Hepatocyte (in vitro differentiated cells): ENCODE results near the gene MUC20. TPM values are rescaled to one million over a fixed set of nuclear protein-coding genes. Genes with fewer than 3 reads are reported as not detected.
"Not testable (repeated sequence)": the region's sequence is repeated elsewhere in the genome, so short reads cannot be mapped to it uniquely, and the experiment has no call there.

Experiments used
- DNase-seq: peaks from one replicate; pipeline ENCODE4 v3.0.0-alpha.2; 2016; ENCODE audit warnings: low spot score
- H2AFZ ChIP-seq: fragments of 200-600 bp; sonication (generic); 2 replicates; pipeline ENCODE4 v1.6.0; 2016; ENCODE audit warnings: antibody characterized with exemption, mild to moderate bottlenecking
- H3K27ac ChIP-seq: fragments of 200-600 bp; sonication (generic); 2 replicates; pipeline ENCODE4 v1.5.1; 2016; ENCODE audit warnings: mild to moderate bottlenecking
- H3K27me3 ChIP-seq: fragments of 200-600 bp; sonication (generic); 2 replicates; pipeline ENCODE4 v1.6.1; 2016
- H3K36me3 ChIP-seq: fragments of 200-600 bp; sonication (generic); replicated peaks from 2 replicates; pipeline ENCODE4 v1.5.1; 2016; ENCODE audit warnings: low read depth; ENCODE audit not compliant: insufficient read depth
- H3K4me1 ChIP-seq: fragments of 200-600 bp; sonication (generic); 2 replicates; pipeline ENCODE4 v1.5.1; 2016; ENCODE audit warnings: mild to moderate bottlenecking, moderate library complexity; ENCODE audit not compliant: insufficient read depth
- H3K4me2 ChIP-seq: fragments of 200-600 bp; sonication (generic); 2 replicates; pipeline ENCODE4 v1.6.0; 2016
- H3K4me3 ChIP-seq: fragments of 200-600 bp; sonication (generic); 2 replicates; pipeline ENCODE4 v1.5.1; 2016; ENCODE audit warnings: mild to moderate bottlenecking
- H3K79me2 ChIP-seq: fragments of 200-600 bp; sonication (generic); 2 replicates; pipeline ENCODE4 v1.6.0; 2017; ENCODE audit warnings: mild to moderate bottlenecking
- H3K9me2 ChIP-seq: fragments of 200-600 bp; sonication (generic); replicated peaks from 2 replicates; pipeline ENCODE4 v1.6.0; 2017; ENCODE audit warnings: mild to moderate bottlenecking; ENCODE audit not compliant: insufficient read depth
- H3K9me3 ChIP-seq: fragments of 200-600 bp; sonication (generic); 2 replicates; pipeline ENCODE4 v1.5.1; 2016; ENCODE audit warnings: low read depth, mild to moderate bottlenecking
- H4K20me1 ChIP-seq: fragments of 200-600 bp; sonication (generic); 2 replicates; pipeline ENCODE4 v1.6.0; 2016; ENCODE audit warnings: mild to moderate bottlenecking; ENCODE audit not compliant: insufficient read depth, poor library complexity, severe bottlenecking
- EZH2 ChIP-seq: fragments of 200-600 bp; sonication (generic); IDR thresholded peaks from 2 replicates; pipeline ENCODE4 v1.6.1; 2016; ENCODE audit warnings: antibody characterized with exemption, mild to moderate bottlenecking, borderline replicate concordance
- EZH2phosphoT487 ChIP-seq: fragments of 200-600 bp; sonication (generic); IDR thresholded peaks from one replicate; pipeline ENCODE4 v1.6.1; 2018; ENCODE audit warnings: antibody characterized with exemption, mild to moderate bottlenecking, low read depth, moderate library complexity; ENCODE audit not compliant: unreplicated experiment, severe bottlenecking
- WGBS: methylation state at CpG from one replicate; pipeline ENCODE4 v1.1.6; 2016; ENCODE audit warnings: low lambda C conversion rate; ENCODE audit errors: missing lambda C conversion rate; 5-methylcytosine and 5-hydroxymethylcytosine counted together
- polyA plus RNA-seq: library from polyadenylated mRNA; unstranded; fragments of >200 nt; fragmentation: Nextera tagmentation; extraction: Ambion mirVana; gene quantifications from 2 replicates; pipeline ENCODE4 v1.2.1, GENCODE V29; 2016
- total RNA-seq: library from RNA; depleted of rRNA; stranded (reverse); fragments of >200 nt; gene quantifications from 2 replicates; pipeline ENCODE4 v1.2.3, GENCODE V29; 2014
- TF ChIP-seq, protein P1 (sequence below): fragments of 200-600 bp; sonication (generic); IDR thresholded peaks from 2 replicates; pipeline ENCODE4 v1.5.1; 2016; ENCODE audit warnings: antibody characterized with exemption, mild to moderate bottlenecking; ENCODE audit not compliant: poor library complexity

Gene MUC20
- total and polyA plus RNA-seq, 2 experiments from 2014 or later = 4.5 to 8.2 TPM

DNA sequence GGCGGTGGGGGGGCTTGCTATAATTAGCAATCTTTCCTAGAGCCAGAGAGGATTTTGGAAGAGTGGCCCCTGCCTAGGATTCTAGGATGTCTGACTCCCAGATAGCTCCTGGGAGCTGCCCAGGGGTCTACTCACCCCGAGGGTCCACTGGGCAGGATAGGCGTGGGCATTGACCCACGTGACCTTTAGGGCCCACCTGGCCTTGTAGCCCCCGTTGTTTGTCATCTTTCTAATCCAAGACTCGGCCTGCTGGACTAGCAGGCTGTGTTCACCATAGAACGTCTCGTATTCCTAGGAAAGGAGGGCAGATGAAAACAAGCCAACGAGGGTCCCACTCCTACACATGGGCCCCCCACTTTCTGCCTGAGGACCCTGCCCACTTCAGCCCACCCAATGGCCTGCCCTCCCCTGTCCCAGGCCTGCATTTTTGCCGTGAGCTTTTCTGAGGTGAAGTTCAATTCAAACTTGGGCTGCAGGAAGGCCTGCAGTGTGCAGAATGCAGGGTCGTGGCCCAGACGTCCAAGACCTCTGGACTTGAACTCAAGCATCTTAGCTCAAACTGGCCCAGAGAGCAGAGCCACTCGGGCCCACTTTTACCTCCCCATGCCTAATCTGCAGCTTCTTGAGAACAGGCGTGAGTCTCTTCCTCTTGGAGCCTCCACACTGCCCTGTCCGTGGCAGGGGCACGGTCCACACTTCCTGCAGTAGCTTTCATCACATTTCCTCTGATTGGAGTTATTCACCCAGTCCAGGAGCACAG is 49.5 kb downstream of the MUC20 start:
- WGBS = 88% methylated on average over 15 of the region's 16 CpGs
- no peak overlapping the region for H3K27ac ChIP-seq
- TF ChIP-seq, protein P1, sequence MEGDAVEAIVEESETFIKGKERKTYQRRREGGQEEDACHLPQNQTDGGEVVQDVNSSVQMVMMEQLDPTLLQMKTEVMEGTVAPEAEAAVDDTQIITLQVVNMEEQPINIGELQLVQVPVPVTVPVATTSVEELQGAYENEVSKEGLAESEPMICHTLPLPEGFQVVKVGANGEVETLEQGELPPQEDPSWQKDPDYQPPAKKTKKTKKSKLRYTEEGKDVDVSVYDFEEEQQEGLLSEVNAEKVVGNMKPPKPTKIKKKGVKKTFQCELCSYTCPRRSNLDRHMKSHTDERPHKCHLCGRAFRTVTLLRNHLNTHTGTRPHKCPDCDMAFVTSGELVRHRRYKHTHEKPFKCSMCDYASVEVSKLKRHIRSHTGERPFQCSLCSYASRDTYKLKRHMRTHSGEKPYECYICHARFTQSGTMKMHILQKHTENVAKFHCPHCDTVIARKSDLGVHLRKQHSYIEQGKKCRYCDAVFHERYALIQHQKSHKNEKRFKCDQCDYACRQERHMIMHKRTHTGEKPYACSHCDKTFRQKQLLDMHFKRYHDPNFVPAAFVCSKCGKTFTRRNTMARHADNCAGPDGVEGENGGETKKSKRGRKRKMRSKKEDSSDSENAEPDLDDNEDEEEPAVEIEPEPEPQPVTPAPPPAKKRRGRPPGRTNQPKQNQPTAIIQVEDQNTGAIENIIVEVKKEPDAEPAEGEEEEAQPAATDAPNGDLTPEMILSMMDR = no peak
- TF ChIP-seq EZH2phosphoT487 = no peak
- no peak for TF ChIP-seq EZH2
- no peak for DNase-seq
- no peak overlapping the region for H3K4me3 ChIP-seq
- no peaks in the 10 kb centered on the region for H3K27me3 ChIP-seq
- H3K36me3 ChIP-seq = no peaks in the 10 kb centered on the region
- H3K9me2 ChIP-seq = no peaks in the 10 kb centered on the region
- H2AFZ ChIP-seq = no peak overlapping the region
- H3K4me1 ChIP-seq = no peaks in the 10 kb centered on the region
- no peaks in the 10 kb centered on the region for H3K9me3 ChIP-seq
- no peaks in the 10 kb centered on the region for H3K79me2 ChIP-seq
- no peaks in the 10 kb centered on the region for H4K20me1 ChIP-seq
- H3K4me2 ChIP-seq = no peak overlapping the region

DNA sequence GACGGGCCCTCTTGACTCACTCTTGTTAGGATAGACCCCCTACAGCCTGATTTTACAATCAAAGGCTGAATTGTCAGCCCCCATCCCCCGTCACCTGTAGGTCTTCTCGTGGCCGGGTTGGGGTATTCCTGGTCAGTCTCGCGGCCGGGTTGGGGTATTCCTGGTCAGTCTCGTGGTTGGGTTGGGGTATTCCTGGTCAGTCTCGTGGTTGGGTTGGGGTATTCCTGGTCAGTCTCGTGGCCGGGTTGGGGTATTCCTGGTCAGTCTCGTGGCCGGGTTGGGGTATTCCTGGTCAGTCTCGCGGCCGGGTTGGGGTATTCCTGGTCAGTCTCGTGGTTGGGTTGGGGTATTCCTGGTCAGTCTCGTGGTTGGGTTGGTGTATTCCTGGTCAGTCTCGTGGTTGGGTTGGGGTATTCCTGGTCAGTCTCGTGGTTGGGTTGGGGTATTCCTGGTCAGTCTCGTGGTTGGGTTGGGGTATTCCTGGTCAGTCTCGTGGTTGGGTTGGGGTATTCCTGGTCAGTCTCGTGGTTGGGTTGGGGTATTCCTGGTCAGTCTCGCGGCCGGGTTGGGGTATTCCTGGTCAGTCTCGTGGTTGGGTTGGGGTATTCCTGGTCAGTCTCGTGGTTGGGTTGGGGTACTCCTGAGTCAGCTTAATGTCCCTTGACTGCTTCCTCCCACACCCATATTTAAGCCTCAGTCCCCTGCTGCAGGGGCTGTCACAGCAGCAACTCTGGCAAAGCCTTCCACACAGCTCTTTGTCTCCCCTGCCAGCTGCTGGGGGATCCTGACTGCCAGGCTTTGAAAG is 50.3 kb downstream of the MUC20 start:
- H3K4me2 ChIP-seq, H3K4me3 ChIP-seq, H2AFZ ChIP-seq, DNase-seq, H4K20me1 ChIP-seq, H3K27ac ChIP-seq, H3K9me2 ChIP-seq, H3K79me2 ChIP-seq, H3K36me3 ChIP-seq, H3K4me1 ChIP-seq, H3K27me3 ChIP-seq, H3K9me3 ChIP-seq: not testable (repeated sequence)
- WGBS = 95% methylated on average over 16 of the region's 28 CpGs

DNA sequence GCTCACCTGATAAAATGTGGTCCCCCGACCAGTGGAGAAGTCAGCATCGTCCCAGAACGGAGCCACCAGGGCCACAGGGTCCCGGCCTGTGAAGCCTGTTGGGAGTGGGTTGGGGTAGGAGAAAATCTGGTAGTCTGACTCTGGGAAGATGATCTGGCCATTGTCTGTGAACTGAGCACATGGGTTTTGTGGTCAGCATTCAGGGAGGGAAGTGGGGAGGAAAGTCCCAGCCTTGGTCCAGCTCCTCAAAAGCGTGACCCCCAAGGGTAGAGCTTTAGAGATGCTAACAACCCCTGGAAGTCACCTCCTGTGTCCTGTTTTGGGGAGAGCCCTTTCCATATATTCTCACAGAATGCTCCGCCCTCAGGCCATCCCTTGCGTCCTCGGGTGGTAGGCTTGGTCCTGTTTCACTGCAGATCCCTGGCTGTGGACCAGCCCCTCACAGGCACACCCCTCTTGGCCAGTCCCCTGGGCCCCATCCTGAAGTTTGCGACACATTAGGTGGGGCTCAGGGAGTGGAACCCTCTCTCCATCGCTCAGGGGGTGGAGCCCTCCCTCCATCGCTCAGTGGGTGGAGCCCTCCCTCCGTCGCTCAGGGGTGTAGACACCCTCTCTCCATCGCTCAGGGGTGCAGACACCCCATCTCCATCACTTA is 51.0 kb downstream of the MUC20 start:
- DNase-seq = no peak
- WGBS = 88% methylated on average over 14 of the region's 14 CpGs

More for the DNA sequence above, 51.0 kb downstream of the MUC20 start:
- no peaks in the 10 kb centered on the region for H3K36me3 ChIP-seq
- H3K9me3 ChIP-seq = no peaks in the 10 kb centered on the region
- no peak overlapping the region for H3K27ac ChIP-seq
- no peaks in the 10 kb centered on the region for H4K20me1 ChIP-seq
- no peak overlapping the region for H3K4me2 ChIP-seq
- no peaks in the 10 kb centered on the region for H3K9me2 ChIP-seq
- TF ChIP-seq EZH2phosphoT487 = no peak
- TF ChIP-seq, protein P1 = no peak
- no peaks in the 10 kb centered on the region for H3K79me2 ChIP-seq
- H3K4me1 ChIP-seq = no peaks in the 10 kb centered on the region
- H3K27me3 ChIP-seq = no peaks in the 10 kb centered on the region
- H3K4me3 ChIP-seq = no peak overlapping the region
- H2AFZ ChIP-seq = no peak overlapping the region
